H1 (cell line): ENCODE data around the gene CXXC5. TPM values are rescaled to one million over a fixed set of nuclear protein-coding genes. Genes with fewer than 3 reads are reported as not detected.

Experiments
- CTCF ChIA-PET: fragments of 300-600 bp; sonication (Branson Sonifier 250); formaldehyde crosslinking; loops from one replicate; lab custom pipeline; 2021; ENCODE audit not compliant: partially characterized antibody; lab: Charles Lee
- POLR2A ChIA-PET: fragments of 300-600 bp; sonication (Branson Sonifier 250); formaldehyde crosslinking; loops from one replicate; lab custom pipeline; 2021; ENCODE audit warnings: inconsistent platforms; ENCODE audit not compliant: partially characterized antibody; lab: Charles Lee
- DNase-seq, 2 experiments: peaks; one replicate each; pipeline versions ENCODE4 v3.0.0 to v3.0.0-alpha.2; 2010 to 2022; ENCODE audit warnings: low spot score in 2 of 2, low read depth in 1 of 2, mixed read lengths in 1 of 2
- FAIRE-seq: peaks from 2 replicates; lab custom pipeline; 2011; peaks lifted over from hg19 to GRCh38; lab: Jason Lieb, UNC
- H2AFZ ChIP-seq: 2 replicates; pipeline ENCODE4 v1.8.1; 2012; ENCODE audit warnings: low read length, inconsistent platforms
- H2AK5ac ChIP-seq: 2 replicates; pipeline ENCODE4 v1.6.1; 2013; ENCODE audit warnings: low read depth, low read length
- H2BK120ac ChIP-seq: replicated peaks from 2 replicates; pipeline ENCODE3; 2013; ENCODE audit warnings: low read depth, low read length, inconsistent platforms
- H2BK12ac ChIP-seq: 2 replicates; pipeline ENCODE4 v1.6.1; 2013; ENCODE audit warnings: low read depth, low read length
- H2BK15ac ChIP-seq: 2 replicates; pipeline ENCODE4 v1.6.1; 2013; ENCODE audit warnings: low read length
- H2BK20ac ChIP-seq: 2 replicates; pipeline ENCODE4 v1.6.1; 2013; ENCODE audit warnings: low read length
- H2BK5ac ChIP-seq: 2 replicates; pipeline ENCODE4 v1.6.1; 2013; ENCODE audit warnings: low read depth, low read length
- H3K14ac ChIP-seq: 2 replicates; pipeline ENCODE4 v1.6.1; 2013; ENCODE audit warnings: inconsistent platforms; ENCODE audit not compliant: insufficient read length
- H3K18ac ChIP-seq: 2 replicates; pipeline ENCODE4 v1.6.1; 2013; ENCODE audit warnings: low read length; ENCODE audit errors: extremely low read depth
- H3K23ac ChIP-seq: 2 replicates; pipeline ENCODE4 v1.6.1; 2013; ENCODE audit warnings: inconsistent platforms; ENCODE audit not compliant: insufficient read length
- H3K23me2 ChIP-seq: 2 replicates; pipeline ENCODE4 v1.6.1; 2013; ENCODE audit warnings: low read depth, low read length
- H3K27ac ChIP-seq: 2 replicates; pipeline ENCODE4 v1.6.1; 2011; ENCODE audit warnings: low read depth, low read length, inconsistent platforms
- H3K27me3 ChIP-seq, 4 experiments: replicated peaks in 1 of 4; 1 replicate in 1 of 4; 2 replicates in 3 of 4; pipeline versions ENCODE4 v1.6.1 to v1.8.1; 2011 to 2013; ENCODE audit warnings: low read length in 3 of 4, mild to moderate bottlenecking in 3 of 4, inconsistent platforms in 2 of 4, mixed read lengths in 2 of 4, moderate library complexity in 1 of 4; ENCODE audit not compliant: control insufficient read depth in 3 of 4, insufficient read depth in 3 of 4; ENCODE audit errors: extremely low read depth in 1 of 4
- H3K36me3 ChIP-seq, 4 experiments: 2 replicates each; pipeline versions ENCODE4 v1.6.1 to v1.8.1; 2011 to 2013; ENCODE audit warnings: mild to moderate bottlenecking in 4 of 4, low read length in 3 of 4, moderate library complexity in 2 of 4, control low read depth in 1 of 4, inconsistent platforms in 1 of 4; ENCODE audit not compliant: insufficient read depth in 4 of 4, control insufficient read depth in 2 of 4
- H3K4ac ChIP-seq: replicated peaks from 2 replicates; pipeline ENCODE3; 2013; ENCODE audit warnings: low read length, low read depth, mixed read lengths, inconsistent platforms; ENCODE audit not compliant: insufficient read length
- H3K4me1 ChIP-seq, 4 experiments: replicated peaks in 1 of 4; 1 replicate in 1 of 4; 2 replicates in 3 of 4; pipeline versions ENCODE4 v1.6.1 to v1.8.1; 2011 to 2013; ENCODE audit warnings: low read length in 3 of 4, inconsistent platforms in 2 of 4, mixed read lengths in 1 of 4; ENCODE audit not compliant: insufficient read depth in 4 of 4, control insufficient read depth in 3 of 4
- H3K4me2 ChIP-seq, 2 experiments: 2 replicates each; pipeline versions ENCODE4 v1.6.1 to v1.8.1; 2011 to 2013; ENCODE audit warnings: low read depth in 2 of 2, low read length in 2 of 2, control low read depth in 1 of 2, inconsistent platforms in 1 of 2, mild to moderate bottlenecking in 1 of 2; ENCODE audit not compliant: insufficient read depth in 1 of 2
- H3K4me3 ChIP-seq, 4 experiments: fragments of 200-600, 300-600 bp in 1 of 4; sonication (generic), shearing (Covaris generic), sonication (Bioruptor Twin) in 1 of 4; 2 replicates each; pipeline versions ENCODE4 v1.5.1 to v1.8.1; 2011 to 2016; ENCODE audit warnings: low read length in 4 of 4, low read depth in 3 of 4, control low read depth in 2 of 4, inconsistent platforms in 2 of 4, mild to moderate bottlenecking in 2 of 4, mixed read lengths in 1 of 4, moderate library complexity in 1 of 4; ENCODE audit not compliant: insufficient read depth in 2 of 4; ENCODE audit errors: extremely low read depth in 1 of 4
- H3K56ac ChIP-seq: replicated peaks from 2 replicates; pipeline ENCODE3; 2013; ENCODE audit warnings: low read depth, mild to moderate bottlenecking, mixed read lengths, low read length, inconsistent platforms; ENCODE audit not compliant: insufficient read length
- H3K79me1 ChIP-seq: 2 replicates; pipeline ENCODE4 v1.6.1; 2013; ENCODE audit warnings: low read depth, low read length, control low read depth
- H3K79me2 ChIP-seq, 2 experiments: 2 replicates each; pipeline versions ENCODE4 v1.6.1 to v1.8.1; 2012 to 2013; ENCODE audit warnings: low read length in 2 of 2, mild to moderate bottlenecking in 2 of 2, inconsistent platforms in 1 of 2; ENCODE audit not compliant: insufficient read depth in 2 of 2, control insufficient read depth in 1 of 2
- H3K9ac ChIP-seq, 4 experiments: replicated peaks in 1 of 4; 1 replicate in 1 of 4; 2 replicates in 3 of 4; pipeline versions ENCODE4 v1.6.1 to v1.8.1; 2011 to 2013; ENCODE audit warnings: low read depth in 3 of 4, low read length in 3 of 4, control low read depth in 2 of 4, mild to moderate bottlenecking in 2 of 4, moderate library complexity in 2 of 4, inconsistent platforms in 1 of 4; ENCODE audit errors: extremely low read depth in 1 of 4
- H3K9me3 ChIP-seq, 2 experiments: 2 replicates each; pipeline versions ENCODE4 v1.6.1 to v1.8.1; 2012 to 2013; ENCODE audit warnings: mild to moderate bottlenecking in 2 of 2, moderate library complexity in 2 of 2, control low read depth in 1 of 2, inconsistent platforms in 1 of 2, low read depth in 1 of 2, low read length in 1 of 2, mixed read lengths in 1 of 2; ENCODE audit not compliant: insufficient read depth in 2 of 2
- H4K20me1 ChIP-seq, 2 experiments: replicated peaks in 1 of 2; 2 replicates each; pipeline versions ENCODE3 to v1.8.1; 2011 to 2013; ENCODE audit warnings: inconsistent platforms in 2 of 2, low read length in 2 of 2, mild to moderate bottlenecking in 1 of 2; ENCODE audit not compliant: insufficient read depth in 2 of 2, control insufficient read depth in 1 of 2
- H4K5ac ChIP-seq: 2 replicates; pipeline ENCODE4 v1.6.1; 2013; ENCODE audit warnings: low read length, low read depth, mixed read lengths, inconsistent platforms; ENCODE audit not compliant: insufficient read length
- H4K8ac ChIP-seq: 2 replicates; pipeline ENCODE4 v1.8.0; 2013; ENCODE audit warnings: mild to moderate bottlenecking, moderate library complexity, low read length, inconsistent platforms; ENCODE audit not compliant: insufficient read depth; ENCODE audit errors: extremely low read depth
- H4K91ac ChIP-seq: replicated peaks from 2 replicates; pipeline ENCODE3; 2013; ENCODE audit warnings: low read length, mixed read lengths, inconsistent platforms; ENCODE audit not compliant: insufficient read length
- CBX8 ChIP-seq: fragments of 300-800, 300-1000 bp; sonication (generic); IDR thresholded peaks from 2 replicates; pipeline ENCODE4 v1.7.1; 2016; ENCODE audit warnings: low read depth, low read length, borderline replicate concordance
- CREB1 ChIP-seq: IDR thresholded peaks from 2 replicates; pipeline ENCODE4 v1.6.1; 2012; ENCODE audit warnings: inconsistent platforms
- EZH2 ChIP-seq: fragments of 200-600 bp; sonication (generic); IDR thresholded peaks from 2 replicates; pipeline ENCODE4 v1.7.1; 2012; ENCODE audit warnings: low read depth, mild to moderate bottlenecking, moderate library complexity, low read length, inconsistent platforms; ENCODE audit not compliant: severe bottlenecking
- HDAC6 ChIP-seq: IDR thresholded peaks from one replicate; pipeline ENCODE4 v1.7.1; 2012; ENCODE audit warnings: low read depth, mild to moderate bottlenecking, inconsistent platforms, low read length, moderate library complexity
- JUND ChIP-seq: IDR thresholded peaks from 2 replicates; pipeline ENCODE4 v1.6.1; 2011; ENCODE audit warnings: mild to moderate bottlenecking, improper control_type of control experiment, low read length
- KDM5A ChIP-seq: fragments of 200-600 bp; IDR thresholded peaks from 2 replicates; pipeline ENCODE4 v1.7.1; 2012; ENCODE audit warnings: mild to moderate bottlenecking, low read length, inconsistent platforms, mixed read lengths
- MAFK ChIP-seq: IDR thresholded peaks from 2 replicates; pipeline ENCODE4 v1.6.1; 2012; ENCODE audit warnings: low read depth, mild to moderate bottlenecking, improper control_type of control experiment, low read length
- PHF8 ChIP-seq: fragments of 200-600 bp; sonication (generic); conservative IDR thresholded peaks from 2 replicates; pipeline ENCODE4 v1.7.1; 2012; ENCODE audit warnings: low read depth, mild to moderate bottlenecking, inconsistent platforms, low read length, moderate library complexity
- SIRT6 ChIP-seq: IDR thresholded peaks from one replicate; pipeline ENCODE4 v1.7.1; 2012; ENCODE audit warnings: low read length, inconsistent platforms
- WGBS, 2 experiments: shearing (Covaris generic) in 1 of 2; methylation state at CpG; one replicate each; pipeline versions ENCODE4 v1.1.6 to v1.1.7; 2013 to 2015; ENCODE audit warnings: low lambda C conversion rate in 2 of 2, mixed read lengths in 2 of 2, inconsistent platforms in 1 of 2, low coverage in 1 of 2, missing lambda C conversion rate in 1 of 2; ENCODE audit not compliant: insufficient replicate concordance in 2 of 2, insufficient coverage in 1 of 2, insufficient read length in 1 of 2; ENCODE audit errors: extremely low coverage in 1 of 2, missing lambda C conversion rate in 1 of 2; 5-methylcytosine and 5-hydroxymethylcytosine counted together
- polyA plus RNA-seq, 7 experiments: library from polyadenylated mRNA; depleted of rRNA in 3 of 7; stranded (reverse) in 5 of 7; unstranded in 2 of 7; fragments of >200 nt in 5 of 7; fragments of 200-250 nt in 2 of 7; gene quantifications; 1 replicate in 5 of 7; 2 replicates in 1 of 7; 4 replicates in 1 of 7; pipeline versions ENCODE4 v1.2.1 to v1.2.3, GENCODE V29; 2011 to 2013; ENCODE audit warnings: missing spikeins in 2 of 7, mixed read lengths in 2 of 7
- total RNA-seq: library from RNA; stranded (reverse); fragmentation: NEBNext Ultra II Directional; extraction: Animal tissue kit (Norgen Biotek cat#: 25700); gene quantifications from 2 replicates; pipeline ENCODE4 v1.2.1, GENCODE V29; 2021
- TF ChIP-seq, protein P1 (sequence below): IDR thresholded peaks from 2 replicates; pipeline ENCODE4 v1.6.1; 2011; ENCODE audit warnings: low read depth, mild to moderate bottlenecking, low read length; ENCODE audit not compliant: insufficient read depth

Gene CXXC5
- total and polyA plus RNA-seq, 2 of the 8 experiments (the other 6 are each of a cell fraction or from before 2014, with no cell fraction given): 61.4 to 74.0 TPM

DNA sequence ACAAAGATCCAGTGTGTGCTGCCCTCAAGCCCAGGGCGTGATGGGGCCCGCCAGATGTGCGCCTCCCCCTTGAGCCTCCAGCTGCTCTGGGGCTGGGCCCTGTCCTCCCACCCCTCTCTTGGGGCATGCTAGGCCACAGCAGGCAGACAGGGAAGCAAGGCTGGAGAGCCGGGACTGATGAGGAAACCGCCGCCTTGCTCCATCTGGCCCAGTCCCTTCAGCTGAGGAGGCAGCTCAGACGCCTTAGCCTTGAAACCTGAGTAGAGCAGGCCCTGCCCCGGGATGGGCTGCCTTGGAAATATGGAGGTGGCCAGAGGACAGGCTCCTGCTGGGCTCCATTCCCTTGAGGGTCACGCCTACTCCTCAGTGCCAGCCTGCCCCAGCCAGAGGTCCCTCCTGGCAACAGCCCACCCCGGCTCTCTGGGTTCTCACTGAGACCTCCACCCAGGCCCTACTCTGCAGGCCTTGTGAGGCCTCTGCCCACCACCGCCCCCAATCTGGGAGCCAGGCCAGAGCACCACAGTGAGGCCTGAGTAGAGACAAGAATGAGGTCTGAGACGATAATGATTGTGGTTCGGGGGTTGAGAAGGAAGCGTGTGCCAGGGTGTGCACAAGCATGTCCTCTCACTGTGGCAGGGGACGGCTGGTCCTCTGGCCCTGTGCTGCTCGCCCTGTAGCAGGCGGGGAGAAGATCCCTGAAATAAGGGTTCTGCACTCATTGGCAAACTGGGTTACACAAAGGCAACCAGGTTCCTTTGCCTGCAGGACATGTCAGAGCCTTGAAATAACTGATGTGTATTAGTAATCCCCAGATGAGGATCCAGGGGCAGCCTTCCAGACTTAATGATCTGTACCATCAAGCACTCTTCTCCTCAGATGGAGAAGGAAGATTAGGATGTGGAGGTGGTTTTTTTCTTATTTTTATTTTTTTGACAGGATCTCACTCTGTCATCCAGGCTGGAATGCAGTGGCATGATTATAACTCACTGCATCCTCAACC, 30.9 kb downstream of the CXXC5 start:
- Histone ChIP-seq H3K9me3 (no peaks in the 10 kb centered on the region), H3K4me1 (peaks cover 8 to 43% (median 26%) of the 10 kb centered on the region in 4 experiments), H3K27me3 (no peaks in the 10 kb centered on the region), H2BK20ac (no peak overlapping the region), H3K79me2 (peaks cover 0 to 39% of the 10 kb centered on the region in 2 experiments; a peak in 2 of 4 replicates), H3K23me2 (no peaks in the 10 kb centered on the region), H3K56ac (no peak overlapping the region), H2BK15ac (no peak overlapping the region), H4K91ac (peak overlapping the region; percentile 57), H3K4ac (no peak overlapping the region), H3K4me2 (no peak overlapping the region), H3K36me3 (peaks cover 2 to 14% (median 10%) of the 10 kb centered on the region in 4 experiments; a peak in 5 of 8 replicates), H3K4me3 (no peak overlapping the region), H2AFZ (no peak overlapping the region), H4K5ac (no peak overlapping the region), H3K79me1 (peaks cover 28% of the 10 kb centered on the region), H3K18ac (no peak overlapping the region; the same call in 1 of the 2 replicates), H3K9ac (no peak overlapping the region), H4K20me1 (peaks cover 37 to 49% of the 10 kb centered on the region in 2 experiments), H3K14ac (no peak overlapping the region), H3K27ac (no peak overlapping the region), H2BK120ac (no peak overlapping the region), H2BK5ac (peak overlapping the region; percentile 4), H2AK5ac (no peak overlapping the region), H2BK12ac (no peak overlapping the region), H4K8ac (no peak overlapping the region; the same call in 1 of the 2 replicates), H3K23ac (no peak overlapping the region)
- no peak for DNase-seq
- no peak for FAIRE-seq
- ChIA-PET CTCF (interaction anchor here (0.7 to 17.2 kb wide), 15 partner anchors 9 to 242 kb away, joined by 3 to 171 read pairs (median 5); no protein-coding TSS in a partner anchor), POLR2A (interaction anchor here (0.9 to 2.6 kb wide), 5 partner anchors 12 to 32 kb away, joined by 3 to 10 read pairs (median 6); no protein-coding TSS in a partner anchor)
- 89% methylated on average over 13 of the region's 17 CpGs; no CpG with 5 or more reads in 1 of the 2 experiments for WGBS, 2 experiments
- TF ChIP-seq HDAC6: no peak
- TF ChIP-seq JUND: no peak
- no peak for TF ChIP-seq EZH2
- TF ChIP-seq SIRT6: no peak
- TF ChIP-seq, protein P1, sequence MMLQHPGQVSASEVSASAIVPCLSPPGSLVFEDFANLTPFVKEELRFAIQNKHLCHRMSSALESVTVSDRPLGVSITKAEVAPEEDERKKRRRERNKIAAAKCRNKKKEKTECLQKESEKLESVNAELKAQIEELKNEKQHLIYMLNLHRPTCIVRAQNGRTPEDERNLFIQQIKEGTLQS: no peak
- TF ChIP-seq CREB1: no peak
- TF ChIP-seq CBX8: no peak
- no peak for TF ChIP-seq PHF8
- TF ChIP-seq MAFK: no peak
- TF ChIP-seq KDM5A: no peak
